SH-SY5Y (cell line): ENCODE results near the gene TOMM6.

Experiments
- GATA2 ChIP-seq: IDR thresholded peaks from 2 replicates; pipeline ENCODE4 v1.6.1; 2011; ENCODE audit warnings: mild to moderate bottlenecking, low read depth, low read length
- GATA3 ChIP-seq: IDR thresholded peaks from 2 replicates; pipeline ENCODE4 v1.6.1; 2011; ENCODE audit warnings: low read depth, mild to moderate bottlenecking, low read length, moderate library complexity

The TOMM6 gene

DNA sequence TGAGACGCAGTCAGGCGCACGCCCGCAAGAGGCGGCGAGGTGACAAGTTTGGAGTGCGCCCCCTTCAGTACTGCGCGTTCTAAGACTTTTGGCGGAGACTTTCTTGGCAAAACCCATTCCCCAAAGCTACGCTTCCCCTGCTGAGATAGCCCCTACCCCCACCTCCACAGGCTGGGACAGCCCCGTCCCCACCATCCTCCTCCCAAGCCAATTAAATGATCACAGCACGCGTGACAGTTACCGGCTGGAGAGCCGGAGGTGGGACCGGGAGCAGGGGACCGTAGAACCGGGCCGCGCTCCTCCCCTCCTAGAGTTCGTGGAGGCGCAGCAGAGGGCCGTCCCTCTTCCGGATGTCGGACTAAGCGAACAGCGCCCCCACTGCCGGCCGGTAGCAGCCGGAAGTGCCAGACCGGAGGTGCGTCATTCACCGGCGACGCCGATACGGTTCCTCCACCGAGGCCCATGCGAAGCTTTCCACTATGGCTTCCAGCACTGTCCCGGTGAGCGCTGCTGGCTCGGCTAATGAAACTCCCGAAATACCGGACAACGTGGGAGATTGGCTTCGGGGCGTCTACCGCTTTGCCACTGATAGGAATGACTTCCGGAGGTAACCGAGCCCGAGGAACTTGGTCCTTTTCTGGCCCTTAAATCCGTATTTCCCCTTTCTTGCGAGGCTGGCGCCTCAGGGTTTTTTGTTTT, at the start of gene TOMM6:
TOMM6 (plus strand) TSS at position 476 of the 699 bp plus-strand sequence; CDS start at position 480, 4 bp downstream.
- TF ChIP-seq GATA2, result no peak
- no peak for TF ChIP-seq GATA3

DNA sequence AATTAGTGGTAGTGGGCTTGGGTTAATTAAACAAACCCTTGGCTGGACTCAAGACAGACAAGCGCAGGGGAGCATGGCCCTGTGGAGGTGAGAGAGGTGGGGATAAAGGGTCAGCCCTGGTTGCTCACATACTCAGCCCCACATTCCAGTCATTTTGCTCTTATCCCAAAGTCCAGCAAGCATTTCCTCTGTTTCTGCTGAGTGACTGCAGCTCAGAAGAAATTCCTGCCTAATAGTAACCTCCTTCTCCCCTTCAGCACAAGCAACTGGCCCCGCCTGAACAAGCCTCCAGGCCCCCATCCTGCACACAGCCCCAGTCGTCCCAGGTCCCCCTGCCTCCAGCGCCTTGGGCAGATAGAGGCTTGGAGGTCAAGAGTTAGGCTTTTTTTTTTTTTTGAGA, 48.5 kb upstream of the TOMM6 start:
- TF ChIP-seq GATA3 (no peak), GATA2 (no peak)

GRCh38 chr6:41740366-41741162, 46.9 kb upstream of the TOMM6 start:
- no peak for TF ChIP-seq GATA2
- TF ChIP-seq GATA3, result no peak

- TF ChIP-seq GATA2 (no peak), GATA3 (no peak)
Measured at GRCh38 chr6:41741625-41742490, 45.6 kb upstream of the TOMM6 start.

DNA sequence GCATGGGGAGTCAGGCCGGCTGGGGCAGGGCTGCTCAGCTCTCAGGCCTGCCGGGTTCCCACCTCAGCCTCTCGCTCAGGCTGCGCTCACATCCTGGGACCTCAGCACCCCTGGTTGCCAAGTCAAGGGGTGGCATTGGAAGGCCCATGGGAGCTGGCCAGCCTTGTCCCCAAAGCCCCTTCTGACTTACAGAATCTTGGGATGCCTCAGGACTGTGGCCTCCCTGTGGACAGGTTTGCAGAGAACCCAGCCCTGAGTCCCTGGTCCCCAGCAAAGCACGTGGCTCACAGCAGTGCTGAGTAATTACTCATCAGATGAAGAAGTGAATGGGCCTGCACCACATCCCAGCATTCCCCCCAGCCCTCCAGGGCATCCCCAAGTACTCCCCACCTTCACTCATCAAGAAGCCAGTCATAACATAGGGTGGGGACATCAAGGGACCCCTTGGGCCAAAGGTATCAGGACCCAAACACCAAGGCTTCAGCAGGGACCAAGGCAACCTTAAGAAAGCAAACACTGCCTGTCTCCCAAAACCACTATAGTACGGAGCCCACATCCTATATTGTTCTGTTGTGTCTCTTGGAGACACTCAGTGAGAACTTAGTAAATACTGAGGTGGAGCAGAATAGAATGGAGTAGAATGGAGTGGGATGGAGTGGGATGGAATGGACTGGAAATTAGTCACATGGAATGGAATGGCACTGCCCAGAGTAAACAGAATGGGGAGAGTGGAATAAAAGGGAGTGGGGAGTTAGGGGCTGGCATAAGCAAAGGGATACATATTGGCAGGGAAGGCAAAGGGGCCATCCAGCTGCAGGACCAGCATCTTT, 43.9 kb upstream of the TOMM6 start:
- TF ChIP-seq GATA3, result no peak
- no peak for TF ChIP-seq GATA2

GRCh38 chr6:41744236-41744787, 43.2 kb upstream of the TOMM6 start:
- no peak for TF ChIP-seq GATA2
- no peak for TF ChIP-seq GATA3

- no peak for TF ChIP-seq GATA2
- no peak for TF ChIP-seq GATA3
Measured at GRCh38 chr6:41746107-41746506, 41.4 kb upstream of the TOMM6 start.

- TF ChIP-seq GATA3 (no peak), GATA2 (no peak)
Measured at GRCh38 chr6:41747256-41748101, 40.0 kb upstream of the TOMM6 start, which contains the start of gene PGC. TSS of gene PGC (minus strand) at chr6:41747397. CDS start at chr6:41747334, 63 bp downstream.

GRCh38 chr6:41748102-41748477, 39.4 kb upstream of the TOMM6 start:
- no peak for TF ChIP-seq GATA3
- no peak for TF ChIP-seq GATA2

DNA sequence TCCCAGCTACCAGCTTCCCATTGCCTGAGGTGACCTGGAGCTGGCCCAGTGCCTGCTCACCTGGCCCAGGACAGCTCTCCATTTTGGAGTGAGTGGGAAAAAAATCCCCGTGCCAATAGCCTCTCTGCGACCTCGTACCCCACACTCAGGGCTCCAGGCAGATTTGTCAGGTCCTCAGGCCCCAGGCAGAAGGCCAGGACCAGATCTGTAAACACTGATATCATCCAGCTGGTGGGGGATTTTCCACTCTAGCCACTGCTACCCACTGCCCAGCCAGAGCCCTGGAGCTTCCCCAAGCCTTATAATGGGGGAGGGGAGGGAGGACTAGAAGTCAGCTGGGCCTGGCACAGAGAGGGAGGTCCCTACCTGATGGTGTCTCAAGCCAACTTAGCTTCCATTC, 39.0 kb upstream of the TOMM6 start:
- TF ChIP-seq GATA3 (no peak), GATA2 (no peak)

DNA sequence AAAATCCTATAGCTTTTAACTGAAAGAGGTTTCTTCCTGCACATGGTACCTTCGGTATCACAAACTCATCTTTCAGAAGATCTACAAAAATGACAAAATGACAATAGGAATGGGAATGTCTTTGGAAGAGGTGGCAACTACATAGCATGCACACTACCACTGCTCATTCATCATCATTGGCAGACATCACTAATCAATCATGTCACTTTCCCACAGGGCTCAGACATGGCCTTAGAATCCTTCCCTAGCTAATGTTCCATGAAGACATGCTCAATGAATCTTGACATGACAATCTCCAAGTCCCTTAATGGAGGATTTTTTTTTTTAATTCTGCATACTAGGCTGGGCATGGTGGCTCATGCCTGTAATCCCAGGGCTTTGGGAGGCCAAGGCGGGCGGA, 37.1 kb upstream of the TOMM6 start:
- no peak for TF ChIP-seq GATA2
- no peak for TF ChIP-seq GATA3

GRCh38 chr6:41755895-41756294, 31.6 kb upstream of the TOMM6 start:
- TF ChIP-seq GATA3 (no peak), GATA2 (no peak)

DNA sequence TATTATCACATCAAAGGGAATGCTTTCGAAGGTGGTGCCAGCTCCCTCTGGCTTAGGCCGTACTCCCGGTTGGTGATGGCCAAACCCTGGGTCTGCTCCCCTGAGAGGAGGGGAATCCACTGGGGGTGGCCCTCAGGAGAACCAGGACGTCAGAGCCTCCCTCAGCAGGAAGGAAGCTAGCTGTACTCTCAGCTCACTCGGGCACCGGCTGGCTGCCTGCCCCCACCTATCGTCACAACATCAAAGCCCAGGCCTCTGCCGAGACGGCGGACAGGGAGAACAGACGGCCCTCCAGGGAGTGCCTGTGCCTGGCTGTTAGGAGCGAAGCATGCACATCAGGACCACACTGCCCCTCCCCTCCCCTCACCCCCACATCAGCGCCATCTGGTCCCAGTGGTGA, 31.1 kb upstream of the TOMM6 start:
- TF ChIP-seq GATA2, result no peak
- no peak for TF ChIP-seq GATA3
